Stimulated activated CD4-positive, alpha-beta T cell treated with anti-CD3 and anti-CD28 coated beads, Interleukin-12 subunit alpha, Interleukin-12 subunit beta, amount 100 ng/mL, for 4 hours (primary cell): ENCODE results near the gene BLMH.
"Not testable (repeated sequence)": the region's sequence is repeated elsewhere in the genome, so short reads cannot be mapped to it uniquely, and the experiment has no call there.

Experiments used
- DNase-seq: peaks from one replicate; pipeline ENCODE4 v3.0.0-alpha.2; 2020

The BLMH gene

GRCh38 chr17:30244853-30245385 is 46.8 kb downstream of the BLMH start:
- no peak for DNase-seq

- DNase-seq, result no peak
Observed at GRCh38 chr17:30243568-30243967, 48.2 kb downstream of the BLMH start.

GRCh38 chr17:30243002-30243401 is 48.7 kb downstream of the BLMH start:
- DNase-seq, result no peak

- no peak for DNase-seq
Observed at GRCh38 chr17:30241051-30241450, 50.7 kb downstream of the BLMH start.

GRCh38 chr17:30240177-30240576 is 51.6 kb downstream of the BLMH start:
- no peak for DNase-seq

GRCh38 chr17:30239089-30239462 is 52.7 kb downstream of the BLMH start:
- DNase-seq, result no peak

GRCh38 chr17:30238387-30239088 is 53.2 kb downstream of the BLMH start:
- DNase-seq, result no peak

- no peak for DNase-seq
Observed at GRCh38 chr17:30238003-30238344, 53.8 kb downstream of the BLMH start.

GRCh38 chr17:30237296-30238002 is 54.3 kb downstream of the BLMH start:
- no peak for DNase-seq

GRCh38 chr17:30236766-30237165 is 55.0 kb downstream of the BLMH start:
- DNase-seq, result no peak

GRCh38 chr17:30236297-30236624 is 55.5 kb downstream of the BLMH start:
- no peak for DNase-seq

GRCh38 chr17:30235386-30236296 is 56.1 kb downstream of the BLMH start, which contains the start of gene SLC6A4:
SLC6A4 (minus strand) TSS chr17:30235697; CDS start chr17:30221958, 13,739 bp downstream.
- DNase-seq, result no peak

- DNase-seq, result no peak
Observed at GRCh38 chr17:30234964-30235363, 56.8 kb downstream of the BLMH start.

- no peak for DNase-seq
Observed at GRCh38 chr17:30234296-30234695, 57.4 kb downstream of the BLMH start.

GRCh38 chr17:30232824-30233427 is 58.8 kb downstream of the BLMH start:
- DNase-seq, result no peak

- DNase-seq, result no peak
Observed at GRCh38 chr17:30232015-30232823, 59.5 kb downstream of the BLMH start.

- DNase-seq, result no peak
Observed at GRCh38 chr17:30230596-30231125, 61.1 kb downstream of the BLMH start.

GRCh38 chr17:30230009-30230408 is 61.7 kb downstream of the BLMH start:
- not testable (repeated sequence) for DNase-seq

GRCh38 chr17:30229012-30229411 is 62.7 kb downstream of the BLMH start:
- DNase-seq, result no peak

GRCh38 chr17:30228011-30228410 is 63.7 kb downstream of the BLMH start:
- no peak for DNase-seq

- no peak for DNase-seq
Observed at GRCh38 chr17:30226878-30227277, 64.9 kb downstream of the BLMH start.
